GM23338 (cell line): ENCODE results near the gene ZAP70. TPM values are rescaled to one million over a fixed set of nuclear protein-coding genes. Genes with fewer than 3 reads are reported as not detected.

Source experiments
- ATAC-seq: fragments of 200-7000 bp; cut with Tn5 transposase; 3 replicates; pipeline ENCODE4 v1.9.1; 2020
- DNase-seq: peaks from one replicate; pipeline ENCODE4 v3.0.0-alpha.2; 2015; ENCODE audit warnings: low spot score
- H2AFZ ChIP-seq: fragments of 200-600 bp; sonication (generic); 2 replicates; pipeline ENCODE4 v1.8.0; 2016; ENCODE audit warnings: antibody characterized with exemption, mild to moderate bottlenecking, moderate library complexity
- H3F3A ChIP-seq: fragments of 200-600 bp; sonication (generic); replicated peaks from 2 replicates; pipeline ENCODE4 v1.8.0; 2017; ENCODE audit warnings: antibody characterized with exemption, mixed run types, low read depth
- H3K27ac ChIP-seq: fragments of 200-600 bp; sonication (generic); 2 replicates; pipeline ENCODE4 v1.6.1; 2016; ENCODE audit warnings: low read depth
- H3K27me3 ChIP-seq: fragments of 200-600 bp; sonication (generic); 2 replicates; pipeline ENCODE4 v1.8.0; 2016; ENCODE audit warnings: mild to moderate bottlenecking, mixed run types, moderate library complexity; ENCODE audit not compliant: insufficient read depth
- H3K36me3 ChIP-seq: fragments of 200-600 bp; sonication (generic); 2 replicates; pipeline ENCODE4 v1.8.0; 2016; ENCODE audit warnings: mild to moderate bottlenecking; ENCODE audit not compliant: insufficient read depth
- H3K4me1 ChIP-seq: fragments of 200-600 bp; sonication (generic); 2 replicates; pipeline ENCODE4 v1.8.0; 2016; ENCODE audit warnings: mild to moderate bottlenecking, moderate library complexity; ENCODE audit not compliant: insufficient read depth
- H3K4me2 ChIP-seq: fragments of 200-600 bp; sonication (generic); 2 replicates; pipeline ENCODE4 v1.7.1; 2017; ENCODE audit warnings: mixed run types
- H3K4me3 ChIP-seq: fragments of 200-600 bp; sonication (generic); 2 replicates; pipeline ENCODE4 v1.6.1; 2016; ENCODE audit warnings: mixed run types
- H3K79me2 ChIP-seq: fragments of 200-600 bp; sonication (generic); replicated peaks from 2 replicates; pipeline ENCODE4 v1.8.0; 2017; ENCODE audit warnings: mild to moderate bottlenecking; ENCODE audit not compliant: insufficient read depth
- H3K9me2 ChIP-seq: fragments of 200-600 bp; sonication (generic); 2 replicates; pipeline ENCODE4 v1.8.0; 2017; ENCODE audit not compliant: insufficient read depth
- H4K20me1 ChIP-seq: fragments of 200-600 bp; sonication (generic); replicated peaks from 2 replicates; pipeline ENCODE4 v1.8.0; 2017; ENCODE audit warnings: mild to moderate bottlenecking; ENCODE audit not compliant: insufficient read depth
- H3K27ac Mint-ChIP-seq: 2 replicates; pipeline ENCODE4 v1.8.0; 2020; ENCODE audit warnings: inconsistent platforms, mild to moderate bottlenecking, moderate library complexity, mixed read lengths
- H3K27me3 Mint-ChIP-seq: 3 replicates; pipeline ENCODE4 v1.8.0; 2022; ENCODE audit warnings: low read depth, mild to moderate bottlenecking, moderate library complexity, mixed read lengths, inconsistent platforms; ENCODE audit not compliant: insufficient read depth, poor library complexity
- H3K36me3 Mint-ChIP-seq: 3 replicates; pipeline ENCODE4 v1.8.0; 2021; ENCODE audit warnings: low read depth, mild to moderate bottlenecking, inconsistent platforms, moderate library complexity, mixed read lengths
- H3K4me1 Mint-ChIP-seq: 3 replicates; pipeline ENCODE4 v1.8.0; 2020; ENCODE audit warnings: mild to moderate bottlenecking, inconsistent platforms, mixed read lengths
- H3K4me3 Mint-ChIP-seq: 3 replicates; pipeline ENCODE4 v1.8.0; 2021; ENCODE audit warnings: moderate library complexity, mild to moderate bottlenecking, inconsistent platforms, mixed read lengths
- H3K9me3 Mint-ChIP-seq: 3 replicates; pipeline ENCODE4 v1.8.0; 2020; ENCODE audit warnings: moderate library complexity, mild to moderate bottlenecking, inconsistent platforms, mixed read lengths
- CREB1 ChIP-seq: fragments of 250-450 bp; sonication (Bioruptor Pico); IDR thresholded peaks from 2 replicates; pipeline ENCODE4 v1.5.0; 2020; ENCODE audit warnings: low read depth, mild to moderate bottlenecking, moderate library complexity
- EZH2 ChIP-seq: fragments of 200-600 bp; sonication (generic); IDR thresholded peaks from one replicate; pipeline ENCODE4 v1.8.0; 2017; ENCODE audit warnings: antibody characterized with exemption, mild to moderate bottlenecking, low read depth; ENCODE audit not compliant: unreplicated experiment
- JUNB ChIP-seq: IDR thresholded peaks from one replicate; pipeline ENCODE4 v1.6.1; 2016; ENCODE audit warnings: antibody characterized with exemption; ENCODE audit not compliant: unreplicated experiment
- NANOG ChIP-seq: IDR thresholded peaks from 2 replicates; pipeline ENCODE4 v1.6.1; 2016; ENCODE audit warnings: antibody characterized with exemption, borderline replicate concordance
- POLR2AphosphoS5 ChIP-seq: IDR thresholded peaks from 2 replicates; pipeline ENCODE4 v1.6.1; 2016; ENCODE audit warnings: antibody characterized with exemption, low read depth
- STAT1 ChIP-seq: IDR thresholded peaks from one replicate; pipeline ENCODE4 v1.6.1; 2016; ENCODE audit warnings: antibody characterized with exemption; ENCODE audit not compliant: unreplicated experiment
- polyA plus RNA-seq: library from polyadenylated mRNA; unstranded; fragments of >200 nt; fragmentation: Nextera tagmentation; extraction: Ambion mirVana; gene quantifications from 2 replicates; pipeline ENCODE4 v1.2.1, GENCODE V29; 2016
- total RNA-seq: library from RNA; depleted of rRNA; stranded (reverse); fragments of >200 nt; shearing (Covaris generic); gene quantifications from 2 replicates; pipeline ENCODE4 v1.2.3, GENCODE V29; 2014
- TF ChIP-seq, protein P1 (sequence below), 2 experiments: fragments of 200-600 bp in 1 of 2; sonication (generic) in 1 of 2; conservative IDR thresholded peaks; 2 replicates each; pipeline versions ENCODE4 v1.5.1 to v1.6.1; 2016 to 2017; ENCODE audit warnings: antibody characterized with exemption in 2 of 2, low read depth in 2 of 2, mild to moderate bottlenecking in 2 of 2, moderate library complexity in 1 of 2
- TF ChIP-seq, protein P2 (sequence below): fragments of 250-450 bp; sonication (Bioruptor Pico); IDR thresholded peaks from 2 replicates; pipeline ENCODE4 v1.5.0; 2020; ENCODE audit warnings: mild to moderate bottlenecking, moderate library complexity
- TF ChIP-seq, protein P3 (sequence below): IDR thresholded peaks from 2 replicates; pipeline ENCODE4 v1.6.1; 2016; ENCODE audit warnings: antibody characterized with exemption

Gene ZAP70
- total and polyA plus RNA-seq, 2 experiments from 2014 or later, result 0.42 TPM; not detected in 1

DNA sequence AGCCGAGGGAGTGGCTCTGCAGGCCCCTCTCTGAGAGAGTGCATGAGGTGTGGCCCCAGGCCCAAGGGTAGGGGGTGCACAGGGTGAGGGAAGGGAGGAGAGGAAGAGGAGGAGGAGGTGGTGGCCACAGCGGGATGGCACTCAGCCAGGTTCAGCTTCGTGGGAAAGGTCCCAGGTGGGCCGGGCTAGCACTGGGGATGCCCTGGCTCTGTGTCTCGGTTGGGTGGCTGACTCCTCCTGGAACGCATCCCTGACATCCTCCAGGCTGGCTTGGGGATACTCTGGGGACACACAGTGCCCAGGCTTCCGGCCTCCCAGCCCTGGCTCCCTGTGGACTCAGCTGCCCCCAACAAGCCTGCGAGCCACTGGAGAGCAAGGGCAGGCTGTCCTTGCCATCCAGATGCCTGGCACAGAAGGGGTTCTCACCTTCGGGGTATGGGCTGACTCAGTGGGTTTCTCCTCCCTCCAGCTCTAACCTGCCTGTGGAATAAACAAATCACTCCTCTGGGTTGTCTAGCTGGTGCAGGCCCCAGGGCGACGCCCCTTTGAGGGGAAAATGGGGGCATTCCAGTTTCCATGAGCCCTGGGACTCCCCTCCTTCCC lies 582 bp upstream of the ZAP70 start:
- Histone ChIP-seq H3K36me3 (no peaks in the 10 kb centered on the region), H3K4me3 (no peak overlapping the region), H3K27ac (no peak overlapping the region), H3K4me1 (no peaks in the 10 kb centered on the region), H3K4me2 (no peak overlapping the region), H3K79me2 (no peaks in the 10 kb centered on the region), H3F3A (no peaks in the 10 kb centered on the region), H3K27me3 (no peaks in the 10 kb centered on the region), H2AFZ (peak overlapping the region; percentile 47; the same call in 1 of the 2 replicates), H3K9me2 (no peaks in the 10 kb centered on the region), H4K20me1 (no peaks in the 10 kb centered on the region)
- Mint-ChIP-seq H3K4me3 (no peak overlapping the region), H3K27ac (no peak overlapping the region), H3K9me3 (no peaks in the 10 kb centered on the region; the same call in 2 of the 3 replicates), H3K4me1 (peaks cover 6% of the 10 kb centered on the region), H3K36me3 (peaks cover 2% of the 10 kb centered on the region; the same call in 2 of the 3 replicates), H3K27me3 (peaks cover 7% of the 10 kb centered on the region)
- no peak for TF ChIP-seq STAT1
- TF ChIP-seq, protein P1, sequence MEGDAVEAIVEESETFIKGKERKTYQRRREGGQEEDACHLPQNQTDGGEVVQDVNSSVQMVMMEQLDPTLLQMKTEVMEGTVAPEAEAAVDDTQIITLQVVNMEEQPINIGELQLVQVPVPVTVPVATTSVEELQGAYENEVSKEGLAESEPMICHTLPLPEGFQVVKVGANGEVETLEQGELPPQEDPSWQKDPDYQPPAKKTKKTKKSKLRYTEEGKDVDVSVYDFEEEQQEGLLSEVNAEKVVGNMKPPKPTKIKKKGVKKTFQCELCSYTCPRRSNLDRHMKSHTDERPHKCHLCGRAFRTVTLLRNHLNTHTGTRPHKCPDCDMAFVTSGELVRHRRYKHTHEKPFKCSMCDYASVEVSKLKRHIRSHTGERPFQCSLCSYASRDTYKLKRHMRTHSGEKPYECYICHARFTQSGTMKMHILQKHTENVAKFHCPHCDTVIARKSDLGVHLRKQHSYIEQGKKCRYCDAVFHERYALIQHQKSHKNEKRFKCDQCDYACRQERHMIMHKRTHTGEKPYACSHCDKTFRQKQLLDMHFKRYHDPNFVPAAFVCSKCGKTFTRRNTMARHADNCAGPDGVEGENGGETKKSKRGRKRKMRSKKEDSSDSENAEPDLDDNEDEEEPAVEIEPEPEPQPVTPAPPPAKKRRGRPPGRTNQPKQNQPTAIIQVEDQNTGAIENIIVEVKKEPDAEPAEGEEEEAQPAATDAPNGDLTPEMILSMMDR (conservative IDR thresholded peaks at IDR 0.05; ENCODE audit: low read depth in 2 of 2), result no peak
- TF ChIP-seq EZH2, result no peak
- no peak for TF ChIP-seq JUNB
- TF ChIP-seq POLR2AphosphoS5, result no peak
- TF ChIP-seq NANOG, result no peak
- TF ChIP-seq, protein P2, sequence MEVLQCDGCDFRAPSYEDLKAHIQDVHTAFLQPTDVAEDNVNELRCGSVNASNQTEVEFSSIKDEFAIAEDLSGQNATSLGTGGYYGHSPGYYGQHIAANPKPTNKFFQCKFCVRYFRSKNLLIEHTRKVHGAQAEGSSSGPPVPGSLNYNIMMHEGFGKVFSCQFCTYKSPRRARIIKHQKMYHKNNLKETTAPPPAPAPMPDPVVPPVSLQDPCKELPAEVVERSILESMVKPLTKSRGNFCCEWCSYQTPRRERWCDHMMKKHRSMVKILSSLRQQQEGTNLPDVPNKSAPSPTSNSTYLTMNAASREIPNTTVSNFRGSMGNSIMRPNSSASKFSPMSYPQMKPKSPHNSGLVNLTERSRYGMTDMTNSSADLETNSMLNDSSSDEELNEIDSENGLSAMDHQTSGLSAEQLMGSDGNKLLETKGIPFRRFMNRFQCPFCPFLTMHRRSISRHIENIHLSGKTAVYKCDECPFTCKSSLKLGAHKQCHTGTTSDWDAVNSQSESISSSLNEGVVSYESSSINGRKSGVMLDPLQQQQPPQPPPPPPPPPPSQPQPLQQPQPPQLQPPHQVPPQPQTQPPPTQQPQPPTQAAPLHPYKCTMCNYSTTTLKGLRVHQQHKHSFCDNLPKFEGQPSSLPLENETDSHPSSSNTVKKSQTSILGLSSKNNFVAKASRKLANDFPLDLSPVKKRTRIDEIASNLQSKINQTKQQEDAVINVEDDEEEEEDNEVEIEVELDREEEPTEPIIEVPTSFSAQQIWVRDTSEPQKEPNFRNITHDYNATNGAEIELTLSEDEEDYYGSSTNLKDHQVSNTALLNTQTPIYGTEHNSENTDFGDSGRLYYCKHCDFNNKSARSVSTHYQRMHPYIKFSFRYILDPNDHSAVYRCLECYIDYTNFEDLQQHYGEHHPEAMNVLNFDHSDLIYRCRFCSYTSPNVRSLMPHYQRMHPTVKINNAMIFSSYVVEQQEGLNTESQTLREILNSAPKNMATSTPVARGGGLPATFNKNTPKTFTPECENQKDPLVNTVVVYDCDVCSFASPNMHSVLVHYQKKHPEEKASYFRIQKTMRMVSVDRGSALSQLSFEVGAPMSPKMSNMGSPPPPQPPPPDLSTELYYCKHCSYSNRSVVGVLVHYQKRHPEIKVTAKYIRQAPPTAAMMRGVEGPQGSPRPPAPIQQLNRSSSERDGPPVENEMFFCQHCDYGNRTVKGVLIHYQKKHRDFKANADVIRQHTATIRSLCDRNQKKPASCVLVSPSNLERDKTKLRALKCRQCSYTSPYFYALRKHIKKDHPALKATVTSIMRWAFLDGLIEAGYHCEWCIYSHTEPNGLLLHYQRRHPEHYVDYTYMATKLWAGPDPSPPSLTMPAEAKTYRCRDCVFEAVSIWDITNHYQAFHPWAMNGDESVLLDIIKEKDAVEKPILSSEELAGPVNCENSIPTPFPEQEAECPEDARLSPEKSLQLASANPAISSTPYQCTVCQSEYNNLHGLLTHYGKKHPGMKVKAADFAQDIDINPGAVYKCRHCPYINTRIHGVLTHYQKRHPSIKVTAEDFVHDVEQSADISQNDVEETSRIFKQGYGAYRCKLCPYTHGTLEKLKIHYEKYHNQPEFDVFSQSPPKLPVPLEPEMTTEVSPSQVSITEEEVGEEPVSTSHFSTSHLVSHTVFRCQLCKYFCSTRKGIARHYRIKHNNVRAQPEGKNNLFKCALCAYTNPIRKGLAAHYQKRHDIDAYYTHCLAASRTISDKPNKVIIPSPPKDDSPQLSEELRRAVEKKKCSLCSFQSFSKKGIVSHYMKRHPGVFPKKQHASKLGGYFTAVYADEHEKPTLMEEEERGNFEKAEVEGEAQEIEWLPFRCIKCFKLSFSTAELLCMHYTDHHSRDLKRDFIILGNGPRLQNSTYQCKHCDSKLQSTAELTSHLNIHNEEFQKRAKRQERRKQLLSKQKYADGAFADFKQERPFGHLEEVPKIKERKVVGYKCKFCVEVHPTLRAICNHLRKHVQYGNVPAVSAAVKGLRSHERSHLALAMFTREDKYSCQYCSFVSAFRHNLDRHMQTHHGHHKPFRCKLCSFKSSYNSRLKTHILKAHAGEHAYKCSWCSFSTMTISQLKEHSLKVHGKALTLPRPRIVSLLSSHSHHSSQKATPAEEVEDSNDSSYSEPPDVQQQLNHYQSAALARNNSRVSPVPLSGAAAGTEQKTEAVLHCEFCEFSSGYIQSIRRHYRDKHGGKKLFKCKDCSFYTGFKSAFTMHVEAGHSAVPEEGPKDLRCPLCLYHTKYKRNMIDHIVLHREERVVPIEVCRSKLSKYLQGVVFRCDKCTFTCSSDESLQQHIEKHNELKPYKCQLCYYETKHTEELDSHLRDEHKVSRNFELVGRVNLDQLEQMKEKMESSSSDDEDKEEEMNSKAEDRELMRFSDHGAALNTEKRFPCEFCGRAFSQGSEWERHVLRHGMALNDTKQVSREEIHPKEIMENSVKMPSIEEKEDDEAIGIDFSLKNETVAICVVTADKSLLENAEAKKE (CRISPR knock-in tag), result no peak
- TF ChIP-seq, protein P3, sequence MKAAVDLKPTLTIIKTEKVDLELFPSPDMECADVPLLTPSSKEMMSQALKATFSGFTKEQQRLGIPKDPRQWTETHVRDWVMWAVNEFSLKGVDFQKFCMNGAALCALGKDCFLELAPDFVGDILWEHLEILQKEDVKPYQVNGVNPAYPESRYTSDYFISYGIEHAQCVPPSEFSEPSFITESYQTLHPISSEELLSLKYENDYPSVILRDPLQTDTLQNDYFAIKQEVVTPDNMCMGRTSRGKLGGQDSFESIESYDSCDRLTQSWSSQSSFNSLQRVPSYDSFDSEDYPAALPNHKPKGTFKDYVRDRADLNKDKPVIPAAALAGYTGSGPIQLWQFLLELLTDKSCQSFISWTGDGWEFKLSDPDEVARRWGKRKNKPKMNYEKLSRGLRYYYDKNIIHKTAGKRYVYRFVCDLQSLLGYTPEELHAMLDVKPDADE, result no peak
- no peak for TF ChIP-seq CREB1 (CRISPR knock-in tag)
- ATAC-seq (no peak), DNase-seq (no peak)
